AG09309 (cell line): Measurements from ENCODE around the gene GPR137.

Experiments
- DNase-seq: peaks from one replicate; pipeline ENCODE4 v3.0.0-alpha.2; 2010; ENCODE audit warnings: low read depth
- H3K4me3 ChIP-seq: 2 replicates; pipeline ENCODE4 v1.5.1; 2011; ENCODE audit warnings: mild to moderate bottlenecking, low read depth, low read length, moderate library complexity; ENCODE audit not compliant: control insufficient read depth
- CTCF ChIP-seq: IDR thresholded peaks from 2 replicates; pipeline ENCODE4 v1.5.1; 2011; ENCODE audit warnings: mild to moderate bottlenecking, low read depth, low read length, inconsistent platforms; ENCODE audit not compliant: insufficient read depth, control insufficient read depth; ENCODE audit errors: missing control alignments

Gene GPR137

DNA sequence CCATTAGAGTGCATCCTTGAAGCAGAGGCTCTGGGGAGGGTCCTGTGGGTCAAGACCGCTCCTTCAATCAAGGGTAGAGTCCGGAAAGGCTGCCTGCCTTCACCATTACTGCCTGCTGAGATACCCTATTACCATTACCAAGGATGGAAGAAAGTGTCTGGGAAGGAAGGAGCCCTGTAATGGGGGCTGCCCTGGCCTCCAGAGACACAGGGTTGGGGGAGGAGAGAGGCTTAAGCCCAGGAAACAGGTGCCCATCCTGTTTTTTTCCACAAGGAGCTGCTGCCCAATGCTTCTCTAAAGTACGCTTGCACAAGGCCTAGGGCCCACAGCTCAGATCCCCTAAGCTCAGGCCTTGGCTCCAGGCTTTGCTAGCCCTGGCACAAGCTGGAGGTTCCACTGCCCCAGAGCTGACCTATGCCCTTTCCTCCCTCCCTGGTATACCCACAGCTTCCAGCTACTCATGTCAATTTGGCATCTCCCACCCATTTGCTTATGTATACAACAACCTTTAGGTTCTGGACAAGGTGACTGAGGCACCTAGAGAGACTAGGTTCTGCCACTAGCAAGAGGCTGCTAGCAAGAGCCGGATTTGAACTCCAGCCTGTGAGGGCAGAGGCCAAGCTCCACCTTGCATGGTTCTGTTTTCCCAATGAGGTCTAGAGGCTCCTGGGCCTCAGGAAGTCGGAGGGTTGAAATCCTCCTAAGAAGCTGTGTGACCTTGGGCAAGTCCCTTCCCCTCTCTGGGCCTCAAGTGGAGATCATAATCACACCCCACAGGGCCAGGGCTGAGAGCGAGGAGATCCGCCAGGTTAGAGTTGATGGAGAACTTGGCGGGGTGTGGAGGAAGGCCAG is 35.9 kb upstream of the GPR137 start:
- TF ChIP-seq CTCF = no peak
- DNase-seq = no peak
- H3K4me3 ChIP-seq = no peak overlapping the region

DNA sequence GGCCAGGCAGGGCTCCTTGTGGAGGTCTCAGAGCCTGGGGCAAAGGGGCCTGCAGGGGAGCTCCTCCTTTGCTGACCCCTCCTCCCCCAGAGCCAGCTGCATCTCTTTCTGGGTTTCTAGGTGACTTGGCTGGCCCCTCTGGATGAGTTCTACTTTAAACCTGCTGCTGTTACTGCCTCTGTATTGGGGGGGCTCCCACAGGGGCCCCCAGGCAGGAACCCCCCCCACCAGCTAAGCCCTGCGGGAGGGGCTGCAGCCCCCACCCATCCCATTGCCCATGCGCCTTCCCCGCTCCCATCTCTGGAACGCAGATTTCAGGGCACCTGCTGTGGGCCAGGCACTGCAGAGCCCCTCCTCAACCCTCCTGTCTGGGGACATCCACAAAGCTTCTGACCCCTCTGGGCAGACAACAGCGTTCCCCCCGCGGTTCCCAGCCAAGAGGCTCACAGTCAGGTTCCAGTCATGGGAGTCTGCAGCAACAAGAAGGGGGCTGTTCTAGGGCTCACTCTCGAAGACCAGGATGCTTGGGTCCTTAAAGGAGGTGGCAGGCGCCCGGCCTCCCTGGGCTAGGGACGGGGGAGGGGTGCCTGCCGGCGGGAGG is 35.1 kb upstream of the GPR137 start:
- peak overlapping the region; percentile 66 for H3K4me3 ChIP-seq
- DNase-seq = no peak
- no peak for TF ChIP-seq CTCF

GRCh38 chr11:64251016-64251752 is 34.5 kb upstream of the GPR137 start, which contains the start of gene PLCB3:
PLCB3 (plus strand) TSS chr11:64251530; CDS start chr11:64251650, 120 bp downstream.
- TF ChIP-seq CTCF = peak; percentile 50
- H3K4me3 ChIP-seq = peak within 1 kb of the TSS; percentile 92
- DNase-seq = no peak

GRCh38 chr11:64251753-64252002 is 34.0 kb upstream of the GPR137 start:
- no peak for DNase-seq
- TF ChIP-seq CTCF = no peak
- peak overlapping the region; percentile 92 for H3K4me3 ChIP-seq

- TF ChIP-seq CTCF = peak; percentile 58
- DNase-seq = no peak
- H3K4me3 ChIP-seq = peak overlapping the region; percentile 92
Measured at GRCh38 chr11:64252003-64252872, 33.4 kb upstream of the GPR137 start.

DNA sequence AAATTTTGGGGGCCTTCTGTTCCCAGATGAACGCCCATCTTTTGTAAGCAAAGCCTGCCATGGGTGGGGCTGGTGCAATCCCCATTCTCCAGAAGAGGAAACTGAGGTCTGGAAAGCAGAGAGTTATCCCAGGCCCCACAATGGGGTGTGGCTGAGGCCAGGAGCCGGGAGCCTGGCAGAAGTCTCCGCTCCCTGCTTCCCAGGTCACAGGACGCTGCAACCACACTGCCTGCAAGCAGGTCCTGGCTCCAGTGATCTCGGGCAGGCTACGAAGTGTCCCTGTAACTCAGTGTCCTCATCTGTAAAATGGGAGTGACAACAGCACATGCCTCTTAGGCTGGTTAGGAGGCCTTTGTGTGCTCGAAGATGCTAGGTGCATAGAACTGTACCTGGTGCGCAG is 32.6 kb upstream of the GPR137 start:
- no peak for DNase-seq
- no peak for TF ChIP-seq CTCF
- H3K4me3 ChIP-seq = peak overlapping the region; percentile 92; the same call in 1 of the 2 replicates
